Liver (tissue), 3 donors: ENCODE data around the gene SSBP2.

Experiments
- SP1 ChIP-seq: IDR thresholded peaks from 2 replicates; pipeline ENCODE4 v1.6.1; 2018; ENCODE audit warnings: antibody characterized with exemption, mild to moderate bottlenecking
- TF ChIP-seq, protein P1 (sequence below): fragments of 150-350 bp; IDR thresholded peaks from 2 replicates; pipeline ENCODE4 v1.5.1; 2017; ENCODE audit warnings: improper control_type of control experiment, low read depth, low read length; ENCODE audit not compliant: missing input control
- TF ChIP-seq, protein P2 (sequence below): IDR thresholded peaks from 2 replicates; pipeline ENCODE4 v1.6.1; 2016; ENCODE audit warnings: antibody characterized with exemption
- TF ChIP-seq, protein P3 (sequence below): IDR thresholded peaks from 2 replicates; pipeline ENCODE4 v1.6.1; 2016; ENCODE audit warnings: antibody characterized with exemption
- TF ChIP-seq, protein P4 (sequence below): IDR thresholded peaks from 2 replicates; pipeline ENCODE4 v1.6.1; 2016; ENCODE audit warnings: antibody characterized with exemption, mild to moderate bottlenecking
- donor health status: healthy.
- donor health status: healthy.

DNA sequence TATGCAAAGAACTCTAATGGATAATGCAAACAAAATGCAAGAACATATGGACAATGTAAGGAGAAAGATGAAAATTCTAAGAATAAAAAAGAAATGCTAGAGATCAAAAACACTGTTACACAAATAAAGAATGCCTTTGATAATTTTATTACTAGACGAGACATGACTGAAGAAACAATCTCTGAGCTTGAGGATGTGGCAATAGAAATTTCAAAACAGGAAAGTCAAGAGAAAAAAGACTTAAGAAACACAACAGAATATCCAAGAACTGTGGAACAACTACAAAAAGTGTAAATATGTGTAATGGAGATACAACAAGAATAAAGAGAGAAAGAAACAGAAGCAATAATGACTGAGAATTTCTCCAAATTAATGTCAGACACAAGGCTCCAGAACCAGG is 216.5 kb downstream of the SSBP2 start:
- TF ChIP-seq, protein P1, sequence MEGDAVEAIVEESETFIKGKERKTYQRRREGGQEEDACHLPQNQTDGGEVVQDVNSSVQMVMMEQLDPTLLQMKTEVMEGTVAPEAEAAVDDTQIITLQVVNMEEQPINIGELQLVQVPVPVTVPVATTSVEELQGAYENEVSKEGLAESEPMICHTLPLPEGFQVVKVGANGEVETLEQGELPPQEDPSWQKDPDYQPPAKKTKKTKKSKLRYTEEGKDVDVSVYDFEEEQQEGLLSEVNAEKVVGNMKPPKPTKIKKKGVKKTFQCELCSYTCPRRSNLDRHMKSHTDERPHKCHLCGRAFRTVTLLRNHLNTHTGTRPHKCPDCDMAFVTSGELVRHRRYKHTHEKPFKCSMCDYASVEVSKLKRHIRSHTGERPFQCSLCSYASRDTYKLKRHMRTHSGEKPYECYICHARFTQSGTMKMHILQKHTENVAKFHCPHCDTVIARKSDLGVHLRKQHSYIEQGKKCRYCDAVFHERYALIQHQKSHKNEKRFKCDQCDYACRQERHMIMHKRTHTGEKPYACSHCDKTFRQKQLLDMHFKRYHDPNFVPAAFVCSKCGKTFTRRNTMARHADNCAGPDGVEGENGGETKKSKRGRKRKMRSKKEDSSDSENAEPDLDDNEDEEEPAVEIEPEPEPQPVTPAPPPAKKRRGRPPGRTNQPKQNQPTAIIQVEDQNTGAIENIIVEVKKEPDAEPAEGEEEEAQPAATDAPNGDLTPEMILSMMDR = no peak
- TF ChIP-seq, protein P2, sequence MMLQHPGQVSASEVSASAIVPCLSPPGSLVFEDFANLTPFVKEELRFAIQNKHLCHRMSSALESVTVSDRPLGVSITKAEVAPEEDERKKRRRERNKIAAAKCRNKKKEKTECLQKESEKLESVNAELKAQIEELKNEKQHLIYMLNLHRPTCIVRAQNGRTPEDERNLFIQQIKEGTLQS = no peak
- TF ChIP-seq, protein P3, sequence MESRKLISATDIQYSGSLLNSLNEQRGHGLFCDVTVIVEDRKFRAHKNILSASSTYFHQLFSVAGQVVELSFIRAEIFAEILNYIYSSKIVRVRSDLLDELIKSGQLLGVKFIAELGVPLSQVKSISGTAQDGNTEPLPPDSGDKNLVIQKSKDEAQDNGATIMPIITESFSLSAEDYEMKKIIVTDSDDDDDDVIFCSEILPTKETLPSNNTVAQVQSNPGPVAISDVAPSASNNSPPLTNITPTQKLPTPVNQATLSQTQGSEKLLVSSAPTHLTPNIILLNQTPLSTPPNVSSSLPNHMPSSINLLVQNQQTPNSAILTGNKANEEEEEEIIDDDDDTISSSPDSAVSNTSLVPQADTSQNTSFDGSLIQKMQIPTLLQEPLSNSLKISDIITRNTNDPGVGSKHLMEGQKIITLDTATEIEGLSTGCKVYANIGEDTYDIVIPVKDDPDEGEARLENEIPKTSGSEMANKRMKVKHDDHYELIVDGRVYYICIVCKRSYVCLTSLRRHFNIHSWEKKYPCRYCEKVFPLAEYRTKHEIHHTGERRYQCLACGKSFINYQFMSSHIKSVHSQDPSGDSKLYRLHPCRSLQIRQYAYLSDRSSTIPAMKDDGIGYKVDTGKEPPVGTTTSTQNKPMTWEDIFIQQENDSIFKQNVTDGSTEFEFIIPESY = no peak
- no peak for TF ChIP-seq SP1
- TF ChIP-seq, protein P4, sequence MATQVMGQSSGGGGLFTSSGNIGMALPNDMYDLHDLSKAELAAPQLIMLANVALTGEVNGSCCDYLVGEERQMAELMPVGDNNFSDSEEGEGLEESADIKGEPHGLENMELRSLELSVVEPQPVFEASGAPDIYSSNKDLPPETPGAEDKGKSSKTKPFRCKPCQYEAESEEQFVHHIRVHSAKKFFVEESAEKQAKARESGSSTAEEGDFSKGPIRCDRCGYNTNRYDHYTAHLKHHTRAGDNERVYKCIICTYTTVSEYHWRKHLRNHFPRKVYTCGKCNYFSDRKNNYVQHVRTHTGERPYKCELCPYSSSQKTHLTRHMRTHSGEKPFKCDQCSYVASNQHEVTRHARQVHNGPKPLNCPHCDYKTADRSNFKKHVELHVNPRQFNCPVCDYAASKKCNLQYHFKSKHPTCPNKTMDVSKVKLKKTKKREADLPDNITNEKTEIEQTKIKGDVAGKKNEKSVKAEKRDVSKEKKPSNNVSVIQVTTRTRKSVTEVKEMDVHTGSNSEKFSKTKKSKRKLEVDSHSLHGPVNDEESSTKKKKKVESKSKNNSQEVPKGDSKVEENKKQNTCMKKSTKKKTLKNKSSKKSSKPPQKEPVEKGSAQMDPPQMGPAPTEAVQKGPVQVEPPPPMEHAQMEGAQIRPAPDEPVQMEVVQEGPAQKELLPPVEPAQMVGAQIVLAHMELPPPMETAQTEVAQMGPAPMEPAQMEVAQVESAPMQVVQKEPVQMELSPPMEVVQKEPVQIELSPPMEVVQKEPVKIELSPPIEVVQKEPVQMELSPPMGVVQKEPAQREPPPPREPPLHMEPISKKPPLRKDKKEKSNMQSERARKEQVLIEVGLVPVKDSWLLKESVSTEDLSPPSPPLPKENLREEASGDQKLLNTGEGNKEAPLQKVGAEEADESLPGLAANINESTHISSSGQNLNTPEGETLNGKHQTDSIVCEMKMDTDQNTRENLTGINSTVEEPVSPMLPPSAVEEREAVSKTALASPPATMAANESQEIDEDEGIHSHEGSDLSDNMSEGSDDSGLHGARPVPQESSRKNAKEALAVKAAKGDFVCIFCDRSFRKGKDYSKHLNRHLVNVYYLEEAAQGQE = no peak
